ENCODE data around the gene GLS. TPM values are rescaled to one million over a fixed set of nuclear protein-coding genes. Genes with fewer than 3 reads are reported as not detected.

GLS gene
- total and polyA plus RNA-seq, 5 experiments from 2014 or later: 30.0 to 214 (median 55.9) TPM

DNA sequence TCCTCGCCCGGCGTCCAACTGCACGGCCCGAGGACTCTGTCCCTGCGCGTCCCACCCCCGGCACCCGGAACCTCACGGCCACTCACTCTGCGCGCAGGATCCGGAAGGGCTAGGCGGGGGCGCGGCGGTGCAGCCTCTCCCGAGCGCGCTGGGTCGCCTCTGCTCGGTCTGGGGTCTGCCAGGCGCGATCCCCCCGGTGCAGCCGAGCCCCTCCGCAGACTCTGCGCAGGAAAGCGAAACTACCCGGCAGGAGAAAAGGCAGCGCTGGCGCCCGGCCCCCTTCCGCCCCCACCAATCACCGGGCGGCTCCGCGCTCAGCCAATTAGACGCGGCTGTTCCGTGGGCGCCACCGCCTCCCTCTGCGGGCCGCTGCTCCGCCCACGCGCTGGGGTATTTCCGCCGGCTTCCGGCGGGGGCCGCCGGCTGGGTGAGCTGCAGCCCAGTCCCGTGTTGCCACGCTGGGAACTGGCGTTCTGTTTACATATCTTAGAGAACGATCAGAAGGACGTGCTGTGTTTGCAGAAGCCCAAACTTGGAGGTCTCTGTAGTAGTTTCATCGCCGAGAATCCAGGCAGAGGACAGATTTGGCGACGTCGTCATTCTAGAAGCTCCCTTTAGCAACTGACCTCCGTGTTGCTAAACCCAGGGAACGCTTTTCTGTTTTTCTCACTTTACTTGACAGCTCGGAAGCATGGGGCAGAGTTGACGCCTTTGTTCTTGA lies 133.5 kb downstream of the GLS start, which contains the start of gene STAT1:
STAT1 (minus strand) TSS at position 240 of the 721 bp plus-strand sequence. CDS start 4,168 bp downstream, outside the sequence.
- H3K27me3 Mint-ChIP-seq: no peaks in the 10 kb centered on the region
- no peak within 1 kb of the TSS for H3K27ac Mint-ChIP-seq
- H3K4me1 Mint-ChIP-seq: peaks cover 15 to 47% (median 28%) of the 10 kb centered on the region in 4 donors
- ATAC-seq (peak; percentile 87), DNase-seq (peak; percentile 93 to 98 (median 97))
- POLR2A ChIA-PET: interaction anchor here (0.6 to 1.8 kb wide), 14 partner anchors 9 to 762 kb away, joined by 3 to 21 read pairs (median 4); no protein-coding TSS in a partner anchor
- H3K9me3 Mint-ChIP-seq: peaks cover 0 to 12% (median 0%) of the 10 kb centered on the region in 9 donors
- no peak within 1 kb of the TSS for H3K4me3 Mint-ChIP-seq
- peaks cover 0 to 21% (median 18%) of the 10 kb centered on the region in 3 donors for H3K36me3 Mint-ChIP-seq

DNA sequence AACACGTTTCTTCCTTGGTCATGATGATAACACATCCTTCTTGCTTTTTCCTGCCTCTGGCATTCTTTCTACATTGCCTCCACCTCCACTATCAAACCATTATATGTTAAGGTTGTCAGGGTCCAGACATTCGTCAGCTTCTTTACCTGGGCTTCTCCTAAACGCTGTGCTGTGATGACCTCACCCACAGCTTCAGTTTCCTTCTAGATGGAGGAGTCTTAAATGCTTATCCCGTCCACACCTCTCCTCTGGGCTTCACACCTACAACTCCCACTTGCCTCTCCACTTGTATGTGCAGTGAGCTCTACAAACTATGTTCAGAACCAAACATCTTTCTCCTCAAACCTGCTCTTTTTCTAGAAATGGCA lies 134.0 kb downstream of the GLS start:
- Mint-ChIP-seq H3K36me3 (peaks cover 0 to 16% (median 16%) of the 10 kb centered on the region in 3 donors), H3K4me3 (no peak overlapping the region), H3K27me3 (no peaks in the 10 kb centered on the region), H3K27ac (no peak overlapping the region), H3K4me1 (peaks cover 16 to 47% (median 30%) of the 10 kb centered on the region in 4 donors), H3K9me3 (peaks cover 0 to 12% (median 0%) of the 10 kb centered on the region in 9 donors)
- POLR2A ChIA-PET: interaction anchor here (0.6 to 1.8 kb wide), 12 partner anchors 8 to 763 kb away, joined by 3 to 21 read pairs (median 4); no protein-coding TSS in a partner anchor
- DNase-seq (no peak), ATAC-seq (peak; percentile 9 to 11)

Other genes starting within 250 kb of the GLS start
- gene NAB1, start 231.7 kb upstream of the GLS start, total RNA-seq: 10 to 100 TPM; 20.1 to 24.3 TPM
- gene NAB1, start 231.7 kb upstream of the GLS start, polyA plus RNA-seq: 1 to 10 TPM; 2.7 to 4.3 (median 3.7) TPM
- gene STAT1, start 133.3 kb downstream of the GLS start, total RNA-seq: 10 to 100 TPM; 62.8 to 74.9 TPM
- 100 to 1,000 TPM; 154 to 231 (median 217) TPM for gene STAT1, start 133.3 kb downstream of the GLS start, polyA plus RNA-seq

Measured in naive thymus-derived CD8-positive, alpha-beta T cell (primary cell).